HEK293T (cell line): ENCODE measurements around the gene SMARCB1.

Source experiments
- ARNT ChIP-seq: fragments of 450-650 bp; IDR thresholded peaks from 2 replicates; pipeline ENCODE4 v1.6.1; 2017; ENCODE audit warnings: mild to moderate bottlenecking
- BHLHE40 ChIP-seq: fragments of 450-650 bp; IDR thresholded peaks from 2 replicates; pipeline ENCODE4 v1.6.1; 2016; ENCODE audit warnings: mild to moderate bottlenecking, moderate library complexity, borderline replicate concordance
- ELF4 ChIP-seq: fragments of 450-650 bp; IDR thresholded peaks from 2 replicates; pipeline ENCODE4 v1.6.1; 2017; ENCODE audit warnings: antibody characterized with exemption
- FOXA1 ChIP-seq: fragments of 450-650 bp; IDR thresholded peaks from 2 replicates; pipeline ENCODE4 v1.6.1; 2016; ENCODE audit warnings: mild to moderate bottlenecking
- FOXK2 ChIP-seq: fragments of 450-650 bp; IDR thresholded peaks from 2 replicates; pipeline ENCODE4 v1.6.1; 2016; ENCODE audit warnings: mild to moderate bottlenecking
- FOXM1 ChIP-seq: fragments of 450-650 bp; IDR thresholded peaks from 2 replicates; pipeline ENCODE4 v1.6.1; 2017; ENCODE audit warnings: mild to moderate bottlenecking, borderline replicate concordance
- HDGF ChIP-seq: fragments of 450-650 bp; IDR thresholded peaks from 2 replicates; pipeline ENCODE4 v1.6.1; 2017; ENCODE audit warnings: antibody characterized with exemption, borderline replicate concordance
- SP1 ChIP-seq: fragments of 450-650 bp; IDR thresholded peaks from 2 replicates; pipeline ENCODE4 v1.6.1; 2017
- SUZ12 ChIP-seq: fragments of 450-650 bp; IDR thresholded peaks from 2 replicates; pipeline ENCODE4 v1.6.1; 2016; ENCODE audit warnings: mild to moderate bottlenecking
- TARDBP ChIP-seq: fragments of 450-650 bp; IDR thresholded peaks from 2 replicates; pipeline ENCODE4 v1.6.1; 2016

DNA sequence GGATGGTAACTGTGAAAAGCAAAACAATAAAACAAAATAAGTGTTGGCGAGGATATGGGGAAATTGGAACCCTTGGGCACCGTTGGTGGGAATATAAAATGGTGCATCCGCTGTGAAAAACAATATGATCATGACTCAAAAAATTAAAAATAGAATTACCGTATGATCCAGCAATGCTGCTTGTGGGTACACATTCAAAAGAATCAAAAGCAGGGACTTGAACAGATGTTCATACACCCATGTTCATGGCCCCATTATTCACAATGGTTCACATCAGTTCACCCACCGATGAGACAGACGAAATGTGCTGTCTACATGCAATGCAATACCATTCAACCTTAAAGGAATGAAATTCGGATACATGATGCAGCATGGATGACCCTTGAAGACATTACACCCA lies 53.3 kb downstream of the SMARCB1 start:
- TF ChIP-seq FOXK2 (no peak), FOXM1 (no peak), FOXA1 (no peak), HDGF (no peak), ARNT (no peak), TARDBP (no peak), SP1 (no peak), ELF4 (no peak), BHLHE40 (no peak), SUZ12 (no peak)
